Measurements from ENCODE around the gene ZNHIT6.

Gene ZNHIT6

GRCh38 chr1:85616736-85617135, 91.5 kb downstream of the ZNHIT6 start:
- no peak for DNase-seq

- no peak for DNase-seq
Observed at GRCh38 chr1:85616364-85616705, 91.9 kb downstream of the ZNHIT6 start.

GRCh38 chr1:85615586-85616363, 92.5 kb downstream of the ZNHIT6 start:
- no peak for DNase-seq

- no peak for DNase-seq
Observed at GRCh38 chr1:85612704-85613361, 95.4 kb downstream of the ZNHIT6 start.

DNA sequence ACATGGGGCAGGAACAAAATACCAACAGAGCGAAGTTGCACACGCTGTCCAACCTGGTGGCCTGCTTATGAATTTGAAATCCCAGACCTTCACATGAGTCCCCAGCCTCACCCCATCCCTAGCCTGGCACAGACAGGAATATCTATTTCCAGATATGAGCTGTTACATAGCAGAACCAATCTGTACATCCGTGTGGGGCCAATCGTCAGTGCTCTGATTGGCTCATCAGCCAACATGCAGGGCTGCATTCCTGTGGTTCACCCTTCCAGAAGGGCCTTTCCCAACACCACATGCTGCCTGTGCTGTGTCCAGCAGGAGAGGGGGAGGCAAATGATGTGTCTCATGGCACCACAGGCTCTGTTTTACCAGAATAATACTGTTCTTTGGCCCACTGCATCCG, 96.4 kb downstream of the ZNHIT6 start:
- no peak for DNase-seq

- DNase-seq = no peak
Observed at GRCh38 chr1:85611425-85611824, 96.8 kb downstream of the ZNHIT6 start.

DNA sequence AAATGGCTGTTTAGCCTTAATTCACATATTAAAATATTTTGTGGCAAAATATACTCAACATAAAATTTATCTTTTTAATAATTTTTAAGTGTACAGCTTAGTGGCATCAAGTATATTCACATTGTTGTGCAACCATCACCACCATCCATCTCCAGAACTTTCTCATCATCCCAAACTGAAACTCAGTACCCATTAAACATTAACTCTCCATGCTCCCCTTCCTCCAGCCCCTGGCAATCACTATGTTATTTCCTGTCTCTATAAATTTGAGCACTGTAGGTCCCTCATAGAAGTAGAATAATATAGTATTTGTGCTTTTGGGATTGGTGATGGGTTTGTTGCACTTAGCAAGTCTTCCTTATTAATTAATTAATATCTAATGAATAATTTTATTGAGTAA, 98.3 kb downstream of the ZNHIT6 start:
- DNase-seq = no peak

DNA sequence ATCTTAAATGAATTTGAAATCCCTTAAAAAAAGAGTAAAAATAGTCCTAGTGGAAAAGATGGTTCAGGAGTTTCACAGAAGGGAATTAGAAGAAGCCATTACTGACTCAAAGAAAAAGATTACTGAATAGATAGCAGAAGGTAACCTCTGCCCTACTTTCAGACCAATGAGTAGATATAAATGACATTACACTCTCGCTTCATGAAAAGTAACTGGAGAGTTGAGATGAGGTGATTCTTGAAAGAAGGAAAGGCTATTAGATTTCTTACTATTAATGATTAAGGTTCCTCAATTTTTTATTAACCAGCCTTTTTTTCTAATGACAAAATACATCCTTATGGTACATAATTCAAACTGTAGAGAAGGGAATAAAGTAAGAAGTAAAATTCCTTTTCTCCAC, 99.4 kb downstream of the ZNHIT6 start:
- no peak for DNase-seq

GRCh38 chr1:85607921-85608265, 100.3 kb downstream of the ZNHIT6 start:
- no peak for DNase-seq

DNA sequence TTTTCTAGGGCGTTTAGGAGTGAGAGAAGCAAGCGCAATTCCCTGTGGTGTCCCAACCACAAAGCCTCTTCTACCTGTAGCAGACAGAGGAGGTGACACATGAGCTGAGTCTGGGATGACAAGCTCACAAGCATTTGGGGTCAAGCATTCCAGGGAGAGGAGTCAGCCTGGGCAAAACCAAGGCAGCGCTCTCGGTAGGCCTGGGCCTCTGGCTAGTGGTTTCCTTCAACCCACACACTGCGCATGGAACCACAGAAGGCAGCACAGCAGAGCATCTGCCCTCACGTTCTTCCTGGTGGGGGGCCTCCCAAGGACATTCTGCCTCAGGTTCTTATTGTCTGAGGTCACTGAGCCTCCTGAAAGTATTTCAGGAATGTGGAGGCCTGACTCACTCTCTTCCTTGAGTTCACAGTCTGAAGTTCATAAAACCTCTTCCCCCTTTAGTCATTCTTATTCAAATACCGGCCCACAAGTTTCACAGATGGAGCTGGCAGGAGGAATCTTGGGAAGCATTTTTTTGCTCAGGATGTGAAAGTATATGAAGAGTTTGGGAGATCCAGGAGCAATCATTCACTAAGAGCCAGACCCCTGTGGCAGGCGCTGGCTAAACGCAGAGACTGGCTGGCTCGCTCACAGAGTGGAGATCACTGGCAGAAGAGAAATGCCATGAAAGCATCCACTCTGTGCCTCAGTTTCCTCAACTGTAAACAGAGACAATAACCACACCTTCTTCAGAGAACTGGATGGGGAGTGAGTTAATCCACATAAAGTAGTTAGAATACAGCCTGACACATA, 100.9 kb downstream of the ZNHIT6 start:
- DNase-seq = no peak

DNA sequence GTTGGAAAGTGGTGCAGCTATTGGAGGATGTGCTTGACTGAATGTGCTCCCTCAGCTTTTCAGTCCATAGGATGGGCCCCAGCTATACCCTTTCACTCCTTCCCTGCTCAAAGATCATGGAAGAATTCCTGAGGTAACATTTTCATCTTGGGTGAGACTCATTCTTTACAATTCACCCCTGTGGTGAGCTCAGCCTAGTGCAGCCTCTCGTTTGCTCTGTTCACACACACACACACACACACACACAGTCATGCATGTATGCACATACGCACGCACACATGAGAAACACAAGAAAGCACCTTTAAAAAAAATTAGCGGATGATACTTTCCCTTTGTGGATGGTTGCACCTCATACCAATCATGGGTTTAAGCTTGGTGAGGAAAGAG, 101.8 kb downstream of the ZNHIT6 start:
- no peak for DNase-seq

GRCh38 chr1:85605484-85606413, 102.5 kb downstream of the ZNHIT6 start:
- no peak for DNase-seq

- DNase-seq = no peak
Observed at GRCh38 chr1:85604298-85604997, 103.8 kb downstream of the ZNHIT6 start.

GRCh38 chr1:85603086-85603880, 105.0 kb downstream of the ZNHIT6 start:
- no peak for DNase-seq

GRCh38 chr1:85602571-85602970, 105.7 kb downstream of the ZNHIT6 start:
- DNase-seq = no peak

- no peak for DNase-seq
Observed at GRCh38 chr1:85601901-85602300, 106.3 kb downstream of the ZNHIT6 start.

DNA sequence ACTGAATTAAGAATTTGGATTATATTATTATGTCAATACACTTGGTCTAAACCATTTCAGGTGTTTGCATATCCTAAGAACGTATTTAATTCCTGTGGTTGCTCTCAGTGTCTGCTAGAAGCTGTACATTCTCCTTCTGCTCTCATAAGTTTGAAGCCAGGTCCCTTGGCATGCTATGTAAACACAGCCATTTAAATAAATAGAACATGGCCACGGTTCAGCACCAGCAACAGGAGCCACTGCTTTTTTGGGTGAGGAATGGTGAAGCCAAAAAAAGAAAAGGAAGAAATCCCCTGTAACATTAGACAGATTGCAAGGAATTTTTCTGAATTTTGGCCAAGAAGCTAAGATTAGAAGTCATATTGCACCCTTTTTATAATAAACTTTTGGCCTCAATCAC, 108.6 kb downstream of the ZNHIT6 start:
- no peak for DNase-seq

Data from DMS 273 treated with DMSO at 0.1 percent for 48 hours (cell line).